OCI-LY7 (cell line): ENCODE measurements around the gene C1orf198.

Experiments
- CTCF ChIP-seq: fragments of 200-600 bp; sonication (generic); conservative IDR thresholded peaks from 2 replicates; pipeline ENCODE4 v1.5.1; 2014; ENCODE audit warnings: mild to moderate bottlenecking, antibody characterized with exemption, low read length, moderate library complexity, mixed read lengths
- EZH2phosphoT487 ChIP-seq: fragments of 200-600 bp; sonication (generic); IDR thresholded peaks from 2 replicates; pipeline ENCODE4 v1.6.1; 2018; ENCODE audit warnings: low read depth, borderline replicate concordance, mild to moderate bottlenecking, mixed run types, antibody characterized with exemption, low read length, moderate library complexity, mixed read lengths

GRCh38 chr1:230807029-230807428 lies 61.3 kb downstream of the C1orf198 start:
- no peak for TF ChIP-seq CTCF
- no peak for TF ChIP-seq EZH2phosphoT487
